CD14-positive monocyte (primary cell): ENCODE results near the gene SLC7A8. TPM values are rescaled to one million over a fixed set of nuclear protein-coding genes. Genes with fewer than 3 reads are reported as not detected.

Experiments
- DNase-seq, 3 donors: peaks; one replicate each; pipeline ENCODE4 v3.0.0-alpha.2; 2011 to 2022
- H2AFZ ChIP-seq: 2 replicates; pipeline ENCODE4 v1.6.0; 2012; ENCODE audit warnings: mild to moderate bottlenecking, low read depth, low read length, inconsistent platforms; ENCODE audit not compliant: insufficient read depth, poor library complexity, severe bottlenecking
- H3K27ac ChIP-seq, 2 donors: 1 replicate in 1 of 2; 2 replicates in 1 of 2; pipeline ENCODE4 v1.5.1; 2012 to 2013; ENCODE audit warnings: low read length in 2 of 2, control low read depth in 1 of 2, inconsistent platforms in 1 of 2, low read depth in 1 of 2, mild to moderate bottlenecking in 1 of 2
- H3K27me3 ChIP-seq, 2 donors: one replicate each; pipeline versions ENCODE4 v1.6.0 to v1.6.1; 2011 to 2013; ENCODE audit warnings: low read length in 2 of 2; ENCODE audit not compliant: control insufficient read depth in 2 of 2, insufficient read depth in 2 of 2
- H3K36me3 ChIP-seq, 2 donors: replicated peaks in 1 of 2; 1 replicate in 1 of 2; 2 replicates in 1 of 2; pipeline versions ENCODE4 v1.5.1 to v1.6.1; 2012 to 2013; ENCODE audit warnings: low read length in 2 of 2, control low read depth in 1 of 2, inconsistent platforms in 1 of 2, mild to moderate bottlenecking in 1 of 2; ENCODE audit not compliant: insufficient read depth in 2 of 2, control insufficient read depth in 1 of 2
- H3K4me1 ChIP-seq, 2 donors: 1 replicate in 1 of 2; 2 replicates in 1 of 2; pipeline versions ENCODE4 v1.5.1 to v1.6.1; 2012 to 2013; ENCODE audit warnings: low read length in 2 of 2, control low read depth in 1 of 2, inconsistent platforms in 1 of 2, mild to moderate bottlenecking in 1 of 2, moderate library complexity in 1 of 2; ENCODE audit not compliant: insufficient read depth in 2 of 2, control insufficient read depth in 1 of 2
- H3K4me2 ChIP-seq: replicated peaks from 2 replicates; pipeline ENCODE3; 2012; ENCODE audit warnings: low read length, moderate library complexity, mild to moderate bottlenecking; ENCODE audit not compliant: poor library complexity, severe bottlenecking; ENCODE audit errors: extremely low read depth
- H3K4me3 ChIP-seq, 3 experiments: fragments of 200-600 bp in 1 of 3; sonication (generic) in 1 of 3; replicated peaks in 1 of 3; 1 replicate in 2 of 3; 2 replicates in 1 of 3; pipeline ENCODE4 v1.5.1; 2011 to 2013; ENCODE audit warnings: low read length in 3 of 3, mild to moderate bottlenecking in 3 of 3, control low read depth in 2 of 3, low read depth in 2 of 3, inconsistent platforms in 1 of 3, moderate library complexity in 1 of 3
- H3K79me2 ChIP-seq: 2 replicates; pipeline ENCODE4 v1.6.0; 2012; ENCODE audit warnings: mild to moderate bottlenecking, control low read depth, inconsistent platforms, low read length, moderate library complexity; ENCODE audit not compliant: insufficient read depth
- H3K9ac ChIP-seq: 2 replicates; pipeline ENCODE4 v1.6.0; 2017; ENCODE audit warnings: low read length, mild to moderate bottlenecking; ENCODE audit not compliant: insufficient read depth, poor library complexity, severe bottlenecking
- H3K9me3 ChIP-seq, 2 donors: replicated peaks in 1 of 2; 1 replicate in 1 of 2; 2 replicates in 1 of 2; pipeline versions ENCODE4 v1.5.1 to v1.6.1; 2012 to 2013; ENCODE audit warnings: low read length in 2 of 2, control low read depth in 1 of 2; ENCODE audit not compliant: control insufficient read depth in 1 of 2, insufficient read depth in 1 of 2
- H4K20me1 ChIP-seq: 2 replicates; pipeline ENCODE4 v1.6.0; 2012; ENCODE audit warnings: mild to moderate bottlenecking, low read length, control low read depth, moderate library complexity; ENCODE audit not compliant: insufficient read depth
- H3K27ac Mint-ChIP-seq, 7 donors: one replicate each; pipeline ENCODE4 v1.8.0; 2020; ENCODE audit warnings: mild to moderate bottlenecking in 7 of 7, mixed read lengths in 7 of 7, moderate library complexity in 6 of 7, inconsistent platforms in 2 of 7
- H3K27me3 Mint-ChIP-seq, 3 donors: one replicate each; pipeline ENCODE4 v1.8.0; 2021 to 2022; ENCODE audit warnings: low read depth in 3 of 3, mild to moderate bottlenecking in 3 of 3, mixed read lengths in 3 of 3, moderate library complexity in 3 of 3, inconsistent platforms in 1 of 3
- H3K36me3 Mint-ChIP-seq, 2 donors: one replicate each; pipeline ENCODE4 v1.8.0; 2020; ENCODE audit warnings: mixed read lengths in 2 of 2, inconsistent platforms in 1 of 2, mild to moderate bottlenecking in 1 of 2
- H3K4me1 Mint-ChIP-seq: one replicate; pipeline ENCODE4 v1.8.0; 2020; ENCODE audit warnings: mild to moderate bottlenecking, mixed read lengths
- H3K4me3 Mint-ChIP-seq, 2 donors: one replicate each; pipeline ENCODE4 v1.8.0; 2020; ENCODE audit warnings: mild to moderate bottlenecking in 2 of 2, mixed read lengths in 2 of 2, moderate library complexity in 1 of 2
- H3K9me3 Mint-ChIP-seq, 7 donors: one replicate each; pipeline ENCODE4 v1.8.0; 2020 to 2022; ENCODE audit warnings: mixed read lengths in 7 of 7, mild to moderate bottlenecking in 6 of 7, moderate library complexity in 6 of 7, inconsistent platforms in 2 of 7
- WGBS: methylation state at CpG from one replicate; pipeline ENCODE4 v1.1.5; 2013; ENCODE audit warnings: missing lambda C conversion rate; ENCODE audit not compliant: insufficient coverage; 5-methylcytosine and 5-hydroxymethylcytosine counted together
- intact Hi-C, 2 donors: fragments of 100-400 bp; cut with micrococcal nuclease; formaldehyde crosslinking; loops; one replicate each; pipeline versions ENCODE4 v1.15.0 to v1.15.1; 2023
- polyA plus RNA-seq, 3 donors: library from polyadenylated mRNA; depleted of rRNA in 1 of 3; unstranded in 2 of 3; stranded (reverse) in 1 of 3; fragments of 300-500 nt in 2 of 3; fragments of >200 nt in 1 of 3; fragmentation: Illumina TruSeq in 2 of 3; gene quantifications; 1 replicate in 2 of 3; 2 replicates in 1 of 3; pipeline ENCODE4 v1.2.3, GENCODE V29; 2012 to 2021
- TF ChIP-seq, protein P1 (sequence below): fragments of 200-600 bp; IDR thresholded peaks from one replicate; pipeline ENCODE4 v1.8.0; 2022; ENCODE audit warnings: antibody characterized with exemption, mild to moderate bottlenecking

The SLC7A8 gene
- polyA plus RNA-seq, 3 donors: 0.05 to 0.53 (median 0.25) TPM

DNA sequence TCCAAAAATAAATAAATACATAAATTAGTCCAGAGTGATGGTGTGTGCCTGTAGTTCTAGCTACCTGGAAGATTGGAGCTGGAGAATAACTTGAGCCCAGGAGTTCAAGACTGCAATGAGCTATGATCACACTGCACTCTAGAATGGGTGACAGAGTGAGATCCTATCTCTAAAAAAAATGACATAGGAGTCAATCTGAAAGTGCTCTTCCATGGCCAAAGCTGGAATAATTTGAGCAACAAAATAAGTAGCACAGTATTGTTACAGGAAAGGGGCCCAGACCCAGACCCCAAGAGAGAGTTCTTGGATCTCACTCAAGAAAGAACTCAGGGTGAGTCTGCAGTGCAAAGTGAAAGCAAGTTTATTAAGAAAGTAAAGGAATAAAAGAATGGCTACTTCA is 24.9 kb upstream of the SLC7A8 start:
- Histone ChIP-seq H3K27ac (no peak overlapping the region), H3K4me3 (no peak overlapping the region), H4K20me1 (no peaks in the 10 kb centered on the region), H3K9me3 (no peaks in the 10 kb centered on the region), H3K27me3 (no peaks in the 10 kb centered on the region), H3K4me1 (no peaks in the 10 kb centered on the region), H3K9ac (no peak overlapping the region), H3K4me2 (no peak overlapping the region), H3K36me3 (no peaks in the 10 kb centered on the region), H2AFZ (no peak overlapping the region), H3K79me2 (no peaks in the 10 kb centered on the region)
- TF ChIP-seq, protein P1, sequence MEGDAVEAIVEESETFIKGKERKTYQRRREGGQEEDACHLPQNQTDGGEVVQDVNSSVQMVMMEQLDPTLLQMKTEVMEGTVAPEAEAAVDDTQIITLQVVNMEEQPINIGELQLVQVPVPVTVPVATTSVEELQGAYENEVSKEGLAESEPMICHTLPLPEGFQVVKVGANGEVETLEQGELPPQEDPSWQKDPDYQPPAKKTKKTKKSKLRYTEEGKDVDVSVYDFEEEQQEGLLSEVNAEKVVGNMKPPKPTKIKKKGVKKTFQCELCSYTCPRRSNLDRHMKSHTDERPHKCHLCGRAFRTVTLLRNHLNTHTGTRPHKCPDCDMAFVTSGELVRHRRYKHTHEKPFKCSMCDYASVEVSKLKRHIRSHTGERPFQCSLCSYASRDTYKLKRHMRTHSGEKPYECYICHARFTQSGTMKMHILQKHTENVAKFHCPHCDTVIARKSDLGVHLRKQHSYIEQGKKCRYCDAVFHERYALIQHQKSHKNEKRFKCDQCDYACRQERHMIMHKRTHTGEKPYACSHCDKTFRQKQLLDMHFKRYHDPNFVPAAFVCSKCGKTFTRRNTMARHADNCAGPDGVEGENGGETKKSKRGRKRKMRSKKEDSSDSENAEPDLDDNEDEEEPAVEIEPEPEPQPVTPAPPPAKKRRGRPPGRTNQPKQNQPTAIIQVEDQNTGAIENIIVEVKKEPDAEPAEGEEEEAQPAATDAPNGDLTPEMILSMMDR: no peak
- H3K4me3 Mint-ChIP-seq: no peak overlapping the region
- intact Hi-C loops: no loop called here
- no peak overlapping the region for H3K27ac Mint-ChIP-seq
- DNase-seq: no peak
- H3K27me3 Mint-ChIP-seq: peaks cover 2 to 4% (median 3%) of the 10 kb centered on the region in 3 donors
- no peaks in the 10 kb centered on the region for H3K4me1 Mint-ChIP-seq
- H3K9me3 Mint-ChIP-seq: peaks cover 0 to 1% (median 0%) of the 10 kb centered on the region in 7 donors
- no peaks in the 10 kb centered on the region for H3K36me3 Mint-ChIP-seq

DNA sequence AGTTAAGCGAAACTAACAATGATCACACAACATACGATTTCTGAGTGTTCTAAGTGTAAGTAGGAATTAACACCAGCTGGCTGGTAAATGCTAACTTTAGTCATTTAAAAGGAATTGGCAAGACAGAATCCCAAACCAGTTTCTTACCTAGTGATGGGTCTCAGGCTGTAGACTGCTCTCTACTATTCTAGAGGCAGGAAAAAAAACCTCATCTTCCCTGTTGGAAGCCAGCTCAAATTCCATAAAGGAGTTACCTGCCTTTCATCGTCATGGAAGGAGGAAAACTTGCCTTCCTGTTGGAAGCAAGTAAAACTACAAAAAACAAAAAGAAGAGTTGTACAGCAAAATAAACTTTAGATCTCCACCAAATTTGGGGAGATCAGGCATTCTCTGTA is 23.7 kb upstream of the SLC7A8 start:
- no peak overlapping the region for H3K27ac ChIP-seq
- TF ChIP-seq, protein P1: no peak
- WGBS: no CpG with 5 or more reads among the region's 3 CpGs
- no peaks in the 10 kb centered on the region for H3K4me1 Mint-ChIP-seq
- H4K20me1 ChIP-seq: no peaks in the 10 kb centered on the region
- no peak overlapping the region for H2AFZ ChIP-seq
- H3K9ac ChIP-seq: no peak overlapping the region
- no peaks in the 10 kb centered on the region for H3K9me3 ChIP-seq
- H3K27me3 ChIP-seq: no peaks in the 10 kb centered on the region
- H3K36me3 Mint-ChIP-seq: no peaks in the 10 kb centered on the region
- H3K9me3 Mint-ChIP-seq: peaks cover 0 to 3% (median 0%) of the 10 kb centered on the region in 7 donors
- intact Hi-C loops: no loop called here
- peaks cover 2 to 3% (median 3%) of the 10 kb centered on the region in 3 donors for H3K27me3 Mint-ChIP-seq
- no peak overlapping the region for H3K4me3 Mint-ChIP-seq
- no peak overlapping the region for H3K4me3 ChIP-seq
- DNase-seq: no peak
- no peaks in the 10 kb centered on the region for H3K79me2 ChIP-seq
- no peak overlapping the region for H3K4me2 ChIP-seq
- H3K27ac Mint-ChIP-seq: no peak overlapping the region
- no peaks in the 10 kb centered on the region for H3K4me1 ChIP-seq
- no peaks in the 10 kb centered on the region for H3K36me3 ChIP-seq
